Epithelial cell of prostate (primary cell): ENCODE results near the gene PHF13.

Experiments
- DNase-seq: peaks from one replicate; pipeline ENCODE4 v3.0.0-alpha.2; 2011; ENCODE audit warnings: low read depth, low spot score
- H3K27ac ChIP-seq: fragments of 450-650 bp; 2 replicates; pipeline ENCODE4 v1.5.1; 2017; ENCODE audit warnings: mild to moderate bottlenecking

The PHF13 gene

DNA sequence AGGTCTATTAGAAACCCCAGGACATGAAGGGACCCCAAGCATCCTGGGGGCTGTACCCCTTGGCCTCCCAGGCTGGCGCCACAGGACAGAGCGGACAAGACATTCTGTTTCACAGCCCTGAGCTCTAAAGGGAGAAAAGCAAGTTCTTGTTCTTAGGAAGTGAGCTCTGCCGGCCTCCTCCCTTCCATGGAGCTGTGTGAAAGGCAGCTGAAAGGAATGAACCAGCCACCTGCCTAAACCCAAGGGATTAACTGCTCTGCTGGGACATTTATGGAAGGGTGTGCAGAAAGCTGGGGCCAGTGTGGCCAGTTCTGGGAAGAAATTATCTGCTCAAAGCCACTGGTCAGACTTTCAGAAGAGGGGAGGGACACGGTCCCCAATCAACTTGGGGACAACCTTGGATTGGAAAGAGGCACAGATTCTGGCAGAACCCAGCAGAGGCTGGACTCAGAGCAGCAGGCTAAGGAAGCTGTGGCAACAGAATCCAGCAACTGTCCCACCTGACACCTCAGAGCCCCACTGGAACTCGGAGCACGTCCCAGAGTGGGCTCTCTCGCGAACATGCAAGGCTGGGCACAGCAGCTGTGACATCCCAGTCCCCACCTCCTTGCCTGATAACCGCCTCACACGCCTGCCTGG, 13.0 kb upstream of the PHF13 start:
- no peak for DNase-seq
- peak overlapping the region; percentile 98 for H3K27ac ChIP-seq

DNA sequence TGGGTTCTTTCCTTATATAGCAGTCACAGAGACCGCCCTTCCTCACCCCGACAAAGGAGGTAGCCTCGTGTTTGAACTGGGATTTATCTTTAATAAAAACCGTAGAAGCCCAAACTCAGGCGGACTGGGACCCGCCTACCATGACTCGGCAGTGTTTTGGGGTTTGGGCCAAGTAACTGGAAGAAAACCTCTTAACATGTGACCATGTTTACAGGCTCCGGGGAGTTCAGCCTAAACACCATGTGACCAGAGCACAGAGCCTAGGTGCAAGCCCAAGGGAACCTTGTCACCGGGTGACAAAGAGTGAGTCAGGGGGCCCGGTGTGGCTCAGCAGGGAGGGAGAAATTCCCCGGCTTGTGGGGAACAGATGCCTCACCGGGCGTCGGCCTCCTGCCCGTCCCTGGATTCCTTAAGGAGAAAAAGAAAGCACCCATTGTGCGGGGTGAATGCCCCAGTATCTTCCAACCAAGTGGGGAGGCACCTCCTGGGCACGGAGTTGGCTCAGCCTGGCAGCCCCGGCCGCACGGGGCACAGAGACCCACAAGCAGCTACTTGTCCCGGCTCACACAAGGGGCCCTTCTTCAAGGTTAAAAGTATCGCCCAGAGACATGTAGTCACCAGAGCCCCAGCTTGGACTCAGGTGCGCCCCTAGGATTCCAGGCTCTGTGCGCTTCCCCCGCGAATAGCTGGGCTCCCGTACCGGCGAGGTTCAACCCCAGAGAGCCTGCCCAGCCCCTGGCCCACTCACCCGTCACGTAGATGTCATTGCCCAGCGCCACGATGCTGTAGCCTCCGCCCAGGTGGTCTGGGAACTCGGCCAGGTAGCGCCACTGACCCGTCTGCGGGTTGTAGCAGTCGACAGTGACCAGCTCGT, 12.2 kb upstream of the PHF13 start:
- H3K27ac ChIP-seq = peak overlapping the region; percentile 98
- DNase-seq = peak; percentile 96

DNA sequence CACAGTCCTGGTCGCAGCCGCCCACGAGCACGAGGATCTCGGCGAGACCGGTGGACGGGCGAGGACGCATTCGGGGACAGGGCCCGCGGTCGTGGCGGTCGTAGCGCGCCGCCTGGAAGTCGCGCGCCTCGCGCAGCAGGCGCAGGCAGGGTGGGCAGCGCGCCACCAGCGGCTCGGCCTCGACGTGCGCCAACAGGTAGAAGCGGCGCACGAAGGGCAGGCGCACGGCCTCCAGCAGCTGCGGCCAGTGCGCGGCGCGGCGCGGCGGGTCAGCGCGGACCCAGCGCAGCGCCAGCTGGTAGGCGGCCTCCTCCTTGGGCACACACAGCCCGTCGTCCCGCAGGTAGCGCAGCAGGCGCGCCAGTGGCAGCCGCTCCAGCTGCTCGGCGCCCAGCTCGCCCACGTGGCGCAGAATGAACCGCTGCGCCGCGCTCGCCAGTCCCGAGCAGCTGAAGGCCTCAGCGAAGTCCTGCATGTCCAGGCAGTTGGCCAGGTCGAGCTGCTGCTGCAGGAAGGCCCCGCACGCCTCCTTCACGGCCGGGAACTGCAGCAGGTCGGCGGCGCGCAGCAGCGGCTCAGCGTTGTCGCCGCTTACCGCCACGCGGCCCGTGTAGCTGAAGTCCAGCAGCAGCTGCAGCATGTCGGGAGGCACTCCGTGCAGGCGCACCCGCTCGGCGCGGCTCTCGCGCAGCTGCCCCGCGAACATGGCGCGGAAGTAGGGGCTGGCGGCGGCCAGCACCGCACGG, 11.4 kb upstream of the PHF13 start:
- no peak for DNase-seq
- peak overlapping the region; percentile 98 for H3K27ac ChIP-seq

DNA sequence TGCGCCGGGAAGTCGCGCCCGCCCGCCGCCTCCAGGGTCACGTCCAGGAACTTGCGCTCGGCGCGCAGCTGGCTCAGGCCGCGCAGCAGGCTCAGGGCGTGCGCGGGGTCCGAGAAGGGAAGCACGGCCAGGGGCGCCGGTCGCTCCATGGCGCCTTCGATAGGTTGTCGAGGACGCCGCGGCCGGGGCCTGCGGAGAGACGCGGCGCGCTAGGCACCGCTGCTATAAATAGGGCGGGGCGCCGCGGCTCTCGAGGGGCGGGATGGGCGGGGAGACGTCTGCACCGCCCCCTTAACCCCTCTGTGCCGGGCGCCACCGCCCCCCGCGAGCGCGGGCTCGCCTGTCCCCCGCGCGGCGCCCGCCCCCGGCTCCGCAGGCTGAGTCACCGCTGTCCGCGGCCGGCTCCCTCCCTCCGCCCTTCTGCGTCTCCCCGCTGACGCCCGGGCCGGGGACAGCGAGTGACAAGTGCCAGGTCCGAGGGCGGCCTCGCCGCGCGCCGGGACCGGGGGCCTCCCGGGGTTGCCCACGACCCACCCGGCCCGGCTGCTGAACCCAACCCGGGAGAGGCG, 10.8 kb upstream of the PHF13 start, which contains the start of gene KLHL21:
KLHL21 (minus strand) TSS at position 201 of the 569 bp plus-strand sequence; CDS start at position 149, 52 bp downstream.
- no peak for DNase-seq
- H3K27ac ChIP-seq = peak within 1 kb of the TSS; percentile 98

DNA sequence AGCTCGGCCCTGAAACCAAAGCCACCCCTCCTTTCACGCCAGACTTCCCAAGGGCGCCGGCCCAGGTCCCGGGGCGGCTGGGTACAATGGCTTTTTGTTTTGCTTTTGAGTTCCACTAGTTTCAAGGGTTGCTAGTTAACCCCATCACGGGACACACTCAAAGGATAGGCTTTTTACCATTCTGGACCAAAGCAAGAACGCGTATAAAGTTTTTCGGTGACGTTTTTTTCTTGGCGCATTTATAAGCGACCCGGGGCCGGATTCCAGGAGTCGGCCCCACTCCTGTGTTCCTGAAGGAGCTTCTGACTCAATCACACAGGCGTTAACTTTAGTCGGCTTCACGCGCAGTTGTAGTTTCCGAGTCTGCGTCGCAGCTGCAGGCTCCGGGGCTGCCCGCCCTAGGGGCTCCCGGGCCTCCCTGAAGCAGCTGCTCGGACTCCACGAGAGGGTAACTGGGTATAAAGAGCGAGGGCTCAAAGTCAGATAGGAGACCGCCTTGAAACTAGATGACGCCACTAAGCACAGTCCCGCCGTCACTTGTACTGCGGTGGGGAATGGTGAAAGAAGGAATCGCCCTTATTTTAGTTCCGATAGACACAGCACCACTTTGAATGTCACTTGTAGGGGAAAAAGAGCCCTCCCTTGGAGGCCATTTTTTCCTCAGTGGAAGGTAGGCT, 10.2 kb upstream of the PHF13 start:
- DNase-seq = no peak
- peak overlapping the region; percentile 98 for H3K27ac ChIP-seq

DNA sequence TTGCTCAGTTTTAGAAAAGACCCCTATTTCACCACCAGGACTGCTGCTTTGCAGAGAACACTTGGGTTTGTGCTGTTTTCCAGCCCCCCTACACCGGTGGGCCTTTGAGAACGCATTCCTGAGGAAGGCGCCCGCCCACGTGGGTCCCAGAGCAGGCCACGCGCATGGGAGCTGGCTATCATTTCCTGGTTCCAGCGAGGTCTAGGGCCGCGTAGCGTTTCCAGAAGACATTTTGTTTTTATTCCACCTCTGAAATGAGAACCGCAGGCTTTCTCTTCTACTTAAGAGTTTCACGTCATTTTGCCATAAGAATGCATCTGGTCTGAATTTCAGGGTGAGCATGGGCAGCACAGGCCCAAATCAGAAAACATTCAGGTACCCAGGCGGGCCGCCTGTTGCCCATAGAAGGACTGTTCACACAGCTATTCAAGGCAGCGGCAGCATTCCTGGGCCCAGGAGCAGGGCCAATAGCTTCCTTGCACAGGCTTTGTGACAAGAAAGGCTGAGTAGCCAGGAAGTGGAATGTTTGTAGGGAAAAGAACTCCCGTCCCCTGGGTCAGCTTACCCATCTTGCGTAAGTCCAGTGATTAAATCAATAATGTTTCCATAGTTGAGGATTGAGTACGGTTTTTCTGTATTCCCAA, 9.5 kb upstream of the PHF13 start:
- DNase-seq = no peak

DNA sequence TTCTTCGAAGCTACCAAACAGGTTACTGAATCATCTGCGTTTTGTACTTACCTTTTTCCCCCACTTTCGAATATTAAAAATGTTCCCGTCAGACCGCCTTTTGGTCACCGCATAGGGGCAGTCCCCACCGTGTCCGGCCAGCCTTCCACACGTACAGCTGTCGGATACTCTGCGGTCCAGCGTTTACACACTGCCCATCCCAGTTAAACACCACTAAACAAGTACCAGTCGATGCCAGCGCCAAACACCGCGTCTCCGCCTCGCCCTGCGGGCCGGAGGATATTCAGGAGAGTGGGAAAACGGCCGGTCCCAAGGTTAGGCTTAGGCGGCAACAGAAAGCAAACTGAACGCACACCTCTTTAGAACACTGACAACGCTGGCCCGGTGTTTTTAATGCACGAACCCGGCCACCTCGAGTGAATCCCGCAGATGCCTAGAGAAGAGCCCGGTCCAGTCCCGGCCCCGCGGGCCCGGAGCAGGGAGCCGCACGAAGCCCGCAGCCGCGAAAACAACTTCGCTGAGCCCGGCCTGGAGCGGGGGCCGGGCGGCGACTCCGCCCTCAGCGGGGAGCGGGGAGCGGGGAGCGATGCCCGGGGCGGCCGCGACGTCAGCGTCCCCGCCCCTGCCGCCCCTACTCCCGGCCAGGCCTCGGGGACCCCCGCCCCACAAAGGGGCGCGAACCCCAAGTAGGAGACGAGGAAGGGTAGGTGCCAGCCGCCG, 730 bp upstream of the PHF13 start:
- DNase-seq = no peak
- peak overlapping the region; percentile 87 for H3K27ac ChIP-seq

More for the DNA sequence above, 9.5 kb upstream of the PHF13 start:
- peak overlapping the region; percentile 98 for H3K27ac ChIP-seq

DNA sequence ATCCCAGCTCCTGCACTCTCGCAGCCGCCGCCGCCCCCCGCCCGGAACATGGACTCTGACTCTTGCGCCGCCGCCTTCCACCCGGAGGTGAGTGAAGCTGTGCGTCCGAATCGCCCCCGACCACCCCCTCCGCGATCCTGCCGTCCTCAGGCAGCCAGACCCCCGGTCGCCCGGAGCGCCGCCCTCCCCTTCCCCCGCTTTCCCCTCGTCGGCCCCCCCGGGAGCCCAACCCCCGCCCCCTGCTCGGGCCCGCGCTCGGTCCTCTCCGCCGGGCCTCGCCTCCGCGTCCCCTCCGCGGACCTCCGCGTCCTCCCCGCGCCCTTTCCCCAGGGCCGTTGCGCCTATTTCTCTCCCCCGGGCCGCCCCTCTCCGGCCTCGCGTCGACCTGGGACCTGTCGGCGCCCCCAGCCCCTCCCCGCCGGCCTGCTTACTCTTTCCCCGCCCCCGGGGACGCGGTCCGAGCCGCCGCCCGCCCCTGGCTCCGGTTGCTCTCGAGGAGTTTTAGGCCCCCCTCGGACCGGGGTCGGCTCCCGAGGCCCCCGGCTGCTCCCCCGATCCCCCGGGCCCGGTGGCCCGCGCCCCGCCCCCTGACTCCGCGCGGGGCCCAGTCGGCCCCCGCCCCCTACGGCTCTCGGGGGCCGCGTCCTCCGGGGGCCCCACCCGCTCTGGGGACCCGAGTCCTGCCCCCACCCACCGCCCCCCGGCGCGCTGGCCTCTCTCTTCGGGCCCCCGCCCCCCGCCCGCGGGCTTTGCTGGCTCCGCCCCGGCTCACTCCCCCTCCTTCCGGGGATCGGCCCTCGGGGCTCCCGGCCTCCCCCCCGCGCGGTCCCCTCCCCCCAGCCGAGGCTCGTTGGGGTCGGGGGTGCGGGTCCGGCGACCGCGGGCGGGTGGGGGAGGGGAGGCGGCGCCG, 743 bp downstream of the PHF13 start:
- no peak for DNase-seq
- H3K27ac ChIP-seq = peak overlapping the region; percentile 87

DNA sequence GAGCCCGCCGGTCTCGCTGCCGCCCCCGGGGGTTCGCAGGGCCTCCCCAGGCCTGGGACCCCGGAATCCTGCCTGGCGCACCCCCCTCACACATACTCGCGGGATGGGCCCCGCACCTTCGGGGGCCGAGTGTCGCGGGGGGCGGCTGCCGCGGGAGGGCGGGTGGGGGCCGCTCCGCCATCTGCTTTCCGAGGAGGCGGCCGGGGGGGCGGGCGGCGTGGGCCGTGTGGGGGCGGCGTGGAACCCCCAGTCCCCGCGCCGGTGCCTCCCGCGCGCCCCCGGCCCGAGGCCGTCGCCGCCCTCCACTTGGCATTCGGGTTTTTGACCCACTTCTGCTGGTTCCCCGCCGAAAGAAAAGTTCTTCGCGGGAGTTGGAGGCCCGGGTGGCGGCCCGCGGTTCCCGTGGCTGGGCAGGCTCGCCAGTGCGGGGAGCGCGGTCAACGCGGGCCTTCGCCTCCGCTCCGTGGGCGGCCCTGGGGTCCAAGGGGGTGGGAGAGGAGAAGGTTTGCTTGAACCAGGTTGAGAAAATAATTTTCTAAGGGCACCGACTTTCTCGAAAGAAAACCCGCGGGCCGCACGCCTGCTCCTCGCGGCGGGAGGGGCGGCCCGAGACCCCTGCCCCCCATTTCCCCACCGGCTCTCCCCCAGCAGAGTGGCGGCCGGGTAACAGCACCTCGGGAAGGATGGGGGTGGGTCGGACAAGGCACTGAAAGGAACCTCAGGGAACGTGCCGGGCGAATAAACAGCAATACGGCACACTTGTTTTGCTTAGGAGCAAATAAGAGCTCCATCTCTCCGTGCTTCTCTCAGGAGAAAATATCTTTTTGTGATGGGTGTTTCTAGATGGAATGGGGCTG, 1.6 kb downstream of the PHF13 start:
- DNase-seq = no peak
- H3K27ac ChIP-seq = peak overlapping the region; percentile 87

DNA sequence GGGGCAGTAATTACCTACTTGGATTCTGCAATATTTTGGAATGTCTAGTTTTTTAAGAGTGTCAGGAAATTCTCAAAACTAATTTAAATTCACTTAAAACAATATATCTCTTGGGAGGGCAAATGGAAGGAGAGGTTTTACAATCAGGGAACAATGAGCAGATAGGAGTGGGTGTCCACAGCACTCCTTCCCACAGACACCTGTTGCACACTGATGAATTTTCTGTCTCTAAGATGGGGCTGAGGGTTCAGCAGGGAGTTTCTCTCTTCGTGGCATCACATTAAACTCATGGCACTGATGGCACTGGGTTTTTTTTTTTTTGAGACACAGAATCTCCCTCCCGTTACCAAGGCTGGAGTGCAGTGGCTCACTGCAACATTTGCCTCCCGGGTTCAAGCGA, 5.5 kb downstream of the PHF13 start:
- no peak overlapping the region for H3K27ac ChIP-seq
- DNase-seq = no peak

DNA sequence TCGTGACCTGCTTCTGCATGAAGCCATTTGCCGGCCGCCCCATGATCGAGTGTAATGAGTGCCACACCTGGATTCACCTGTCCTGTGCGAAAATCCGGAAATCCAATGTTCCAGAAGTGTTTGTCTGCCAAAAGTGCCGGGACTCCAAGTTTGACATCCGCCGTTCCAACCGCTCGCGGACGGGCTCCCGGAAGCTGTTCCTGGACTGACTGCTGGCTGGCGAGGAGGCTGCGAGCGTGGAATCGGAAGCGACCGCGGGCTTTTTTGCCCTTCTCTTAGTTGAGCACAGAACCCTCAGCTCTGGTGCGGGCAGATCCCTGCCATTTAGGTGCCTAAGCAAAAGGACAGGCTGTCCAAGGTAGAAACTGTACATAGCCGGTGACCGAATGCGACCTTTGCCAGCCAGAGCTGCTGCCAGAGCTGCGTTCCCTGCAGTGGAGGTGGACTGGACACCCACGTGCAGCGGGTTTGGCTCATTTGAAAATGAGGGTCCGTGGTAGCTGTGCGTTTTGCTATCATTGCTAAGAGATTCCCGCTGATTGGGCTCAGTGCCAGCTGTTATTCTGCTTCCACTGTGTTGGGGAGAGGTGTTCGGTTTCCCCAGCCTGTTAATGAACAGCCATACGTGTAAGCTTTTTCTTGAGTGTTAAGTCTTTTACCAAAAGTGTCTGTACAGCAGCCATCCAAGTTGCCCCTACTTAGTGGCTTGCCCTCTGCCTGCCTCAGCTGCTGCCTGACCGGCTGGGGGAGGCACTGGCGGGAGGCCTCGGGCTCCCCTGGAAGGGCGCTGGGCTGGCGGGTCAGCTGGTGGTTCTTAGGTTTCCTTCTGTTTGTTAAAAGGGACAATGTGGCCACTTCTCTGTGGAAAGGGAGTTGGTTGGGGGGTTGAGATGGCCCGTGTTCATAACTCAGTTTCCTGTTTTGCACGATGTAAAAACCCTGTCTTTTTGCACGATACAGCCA, 8.2 kb downstream of the PHF13 start:
- DNase-seq = no peak
- no peak overlapping the region for H3K27ac ChIP-seq

DNA sequence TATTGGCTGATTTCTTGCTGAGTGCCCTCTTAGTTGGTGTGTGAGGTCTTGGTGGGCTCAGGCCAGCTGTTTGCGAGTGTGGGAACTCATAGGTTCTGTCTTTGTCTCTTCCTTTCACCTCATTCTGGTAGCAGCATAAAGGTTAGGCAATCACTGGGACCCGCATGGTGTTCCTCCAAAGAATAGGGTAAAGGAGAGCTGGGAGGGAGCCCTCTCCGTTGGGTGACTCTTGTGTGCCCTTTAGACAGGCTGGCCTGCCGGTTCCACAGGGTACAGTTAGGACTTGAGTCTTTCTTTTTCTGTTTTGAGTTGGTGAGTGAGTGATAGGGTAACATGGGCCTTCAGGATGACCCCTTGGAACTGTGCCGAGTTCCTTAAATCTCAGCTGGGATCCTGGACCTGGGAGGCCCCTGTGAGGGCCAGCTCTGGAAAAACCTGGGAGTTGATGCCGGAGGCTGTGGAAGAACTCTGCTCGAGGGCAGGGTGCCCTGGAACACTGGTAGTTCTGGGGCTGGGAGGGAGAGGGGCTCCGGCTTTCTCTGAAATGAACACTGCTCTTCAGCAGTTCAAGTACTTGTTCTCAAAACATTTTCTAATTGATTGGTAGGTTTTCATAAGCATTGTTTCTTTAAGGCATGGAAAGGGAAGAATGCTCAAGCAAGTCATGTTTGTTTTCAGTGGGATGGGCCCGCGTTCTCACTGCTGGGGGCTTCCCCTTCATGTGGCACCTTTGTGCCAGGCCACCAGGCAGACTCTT, 9.0 kb downstream of the PHF13 start:
- DNase-seq = no peak
- peak overlapping the region; percentile 15 for H3K27ac ChIP-seq

DNA sequence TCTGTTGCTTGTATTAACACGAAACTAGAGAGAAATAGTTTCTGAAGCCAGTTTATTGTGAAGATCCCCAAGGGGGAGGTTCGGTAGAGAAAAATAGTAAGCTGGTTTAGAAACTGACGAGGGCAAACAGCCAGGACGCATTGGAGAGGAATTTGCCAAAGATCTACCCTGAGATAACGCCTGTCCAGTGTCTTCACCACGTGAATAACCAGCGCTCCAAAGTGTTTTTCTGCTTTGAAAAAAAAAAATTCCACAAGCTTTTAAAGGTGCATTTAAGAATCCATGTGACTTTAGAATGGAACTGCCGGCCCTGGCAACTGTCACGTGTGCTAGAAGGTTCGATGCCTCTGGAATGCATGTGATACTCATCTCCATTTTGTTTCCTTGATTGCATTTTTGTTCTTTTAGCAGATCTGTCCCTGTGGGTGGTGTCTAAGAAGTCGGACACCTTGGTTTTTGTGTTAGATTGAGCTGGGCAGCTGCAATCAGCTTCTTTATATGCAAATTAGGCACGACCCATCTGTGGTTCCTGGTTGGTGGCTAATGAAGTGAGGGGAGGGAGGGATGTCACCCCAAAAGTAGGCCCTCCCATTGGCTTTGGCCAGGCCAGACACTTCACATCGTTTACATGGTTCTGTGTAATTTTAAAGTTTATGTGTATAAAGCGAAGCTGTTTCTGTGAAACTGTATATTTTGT, 9.9 kb downstream of the PHF13 start:
- no peak for DNase-seq
- peak overlapping the region; percentile 15 for H3K27ac ChIP-seq

DNA sequence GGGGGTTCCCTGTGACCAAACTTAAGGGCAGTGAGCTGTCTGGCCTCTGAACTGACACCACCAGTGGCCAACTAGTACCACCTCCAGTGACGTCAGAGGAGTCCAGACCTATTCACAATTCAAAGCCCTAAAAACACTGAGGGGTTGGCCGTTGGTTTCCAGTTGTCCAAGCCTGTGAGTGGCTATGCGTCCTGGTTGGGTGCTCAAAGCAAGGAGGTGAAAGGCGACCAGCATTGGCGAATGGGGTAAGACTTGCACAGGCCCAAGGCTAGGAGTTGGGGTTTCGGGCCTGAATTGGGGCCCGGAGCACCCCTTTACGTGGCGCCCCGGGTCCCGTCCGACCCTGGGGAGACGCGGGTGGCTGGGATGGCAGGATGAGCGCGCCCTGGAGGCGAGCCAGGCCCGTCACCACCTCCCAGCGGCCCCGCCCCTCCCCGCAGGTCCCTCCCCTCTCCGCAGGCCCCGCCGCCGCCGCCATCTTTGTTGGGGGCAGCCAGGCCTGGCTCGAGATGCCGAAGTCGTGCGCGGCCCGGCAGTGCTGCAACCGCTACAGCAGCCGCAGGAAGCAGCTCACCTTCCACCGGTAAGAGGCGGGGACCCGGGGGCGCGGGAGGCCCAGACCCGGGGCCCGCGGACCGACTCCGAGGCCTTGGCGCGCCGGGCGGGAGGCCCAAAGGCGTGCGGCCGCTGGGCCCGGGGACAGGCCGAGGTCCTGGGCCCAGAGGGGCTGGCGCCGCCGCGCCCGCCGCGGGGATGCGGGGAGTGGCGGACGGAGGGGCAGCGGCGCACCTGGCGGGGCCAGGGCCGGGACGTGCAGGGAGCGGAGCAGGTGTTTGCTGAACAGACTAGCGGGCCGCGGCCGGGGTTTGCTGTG, 11.4 kb downstream of the PHF13 start, which contains the start of gene THAP3:
THAP3 (plus strand) TSS at position 159 of the 874 bp plus-strand sequence; CDS start at position 510, 351 bp downstream.
- H3K27ac ChIP-seq = peak within 1 kb of the TSS; percentile 67
- DNase-seq = no peak
